GM12872 (cell line): Measurements from ENCODE around the gene NPAS2.

Experiments
- TF ChIP-seq, protein P1 (sequence below): IDR thresholded peaks from 3 replicates; pipeline ENCODE4 v1.5.1; 2011; ENCODE audit warnings: low read depth, mild to moderate bottlenecking, low read length, moderate library complexity; ENCODE audit not compliant: insufficient read depth

Gene NPAS2

DNA sequence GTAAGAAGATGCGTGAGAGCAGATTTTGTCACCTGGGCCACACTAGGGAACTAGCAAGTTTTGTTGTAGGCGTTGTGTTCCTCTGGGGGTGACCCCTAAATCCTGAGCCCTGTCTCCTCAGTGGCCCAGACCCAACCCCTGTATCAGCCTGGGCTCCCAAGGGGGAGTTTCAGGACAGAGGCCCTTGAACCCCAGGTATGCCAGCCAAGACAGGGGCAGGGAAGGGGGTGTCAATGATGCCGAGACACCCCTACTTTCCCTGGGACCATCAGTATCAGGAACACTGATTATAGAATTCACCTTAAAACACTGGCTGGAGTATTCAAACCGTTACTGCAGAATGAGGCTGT is 143.1 kb downstream of the NPAS2 start:
- TF ChIP-seq, protein P1, sequence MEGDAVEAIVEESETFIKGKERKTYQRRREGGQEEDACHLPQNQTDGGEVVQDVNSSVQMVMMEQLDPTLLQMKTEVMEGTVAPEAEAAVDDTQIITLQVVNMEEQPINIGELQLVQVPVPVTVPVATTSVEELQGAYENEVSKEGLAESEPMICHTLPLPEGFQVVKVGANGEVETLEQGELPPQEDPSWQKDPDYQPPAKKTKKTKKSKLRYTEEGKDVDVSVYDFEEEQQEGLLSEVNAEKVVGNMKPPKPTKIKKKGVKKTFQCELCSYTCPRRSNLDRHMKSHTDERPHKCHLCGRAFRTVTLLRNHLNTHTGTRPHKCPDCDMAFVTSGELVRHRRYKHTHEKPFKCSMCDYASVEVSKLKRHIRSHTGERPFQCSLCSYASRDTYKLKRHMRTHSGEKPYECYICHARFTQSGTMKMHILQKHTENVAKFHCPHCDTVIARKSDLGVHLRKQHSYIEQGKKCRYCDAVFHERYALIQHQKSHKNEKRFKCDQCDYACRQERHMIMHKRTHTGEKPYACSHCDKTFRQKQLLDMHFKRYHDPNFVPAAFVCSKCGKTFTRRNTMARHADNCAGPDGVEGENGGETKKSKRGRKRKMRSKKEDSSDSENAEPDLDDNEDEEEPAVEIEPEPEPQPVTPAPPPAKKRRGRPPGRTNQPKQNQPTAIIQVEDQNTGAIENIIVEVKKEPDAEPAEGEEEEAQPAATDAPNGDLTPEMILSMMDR, result no peak

DNA sequence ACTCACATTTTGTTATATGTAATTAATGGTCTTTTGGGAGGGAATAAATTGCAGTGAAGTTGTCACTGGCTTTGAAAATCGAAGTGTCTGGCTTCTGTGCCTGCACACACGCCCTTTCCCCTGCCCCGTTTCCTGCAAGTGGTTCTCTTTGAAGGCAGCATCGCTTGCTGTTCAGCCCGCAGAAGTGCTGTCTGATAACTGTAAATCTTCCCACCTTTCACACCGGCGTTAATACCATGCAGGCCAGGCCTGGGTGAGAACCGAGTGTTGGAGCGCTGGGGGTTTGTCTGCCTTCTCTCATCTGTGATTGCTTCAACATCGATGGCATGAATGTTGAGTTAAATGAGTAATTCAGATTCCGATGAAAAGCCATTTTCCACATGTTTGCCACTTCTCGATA is 144.3 kb downstream of the NPAS2 start:
- TF ChIP-seq, protein P1, result no peak

DNA sequence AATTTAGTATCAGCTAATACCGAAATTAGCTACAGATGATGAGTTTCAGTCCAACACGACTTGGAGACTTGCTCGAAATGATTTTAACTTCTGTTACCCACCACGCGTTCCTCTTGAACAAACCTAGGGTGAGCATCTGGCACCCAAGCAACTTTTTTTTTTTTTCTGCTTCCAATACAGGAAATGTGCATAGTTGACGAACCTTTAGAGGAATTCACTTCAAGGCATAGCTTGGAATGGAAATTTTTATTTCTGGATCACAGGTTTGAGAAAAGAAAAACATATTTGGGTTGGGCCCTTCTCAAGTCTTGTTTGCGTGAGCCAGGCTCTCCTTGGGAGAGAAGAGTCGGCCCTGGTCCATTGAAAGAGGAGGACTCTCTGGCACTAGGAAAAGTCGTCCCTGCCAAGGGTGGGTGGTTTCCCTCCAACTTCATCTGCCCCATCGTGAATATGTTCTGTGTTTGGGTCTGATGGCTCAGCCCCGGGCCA is 144.8 kb downstream of the NPAS2 start:
- TF ChIP-seq, protein P1, result no peak

DNA sequence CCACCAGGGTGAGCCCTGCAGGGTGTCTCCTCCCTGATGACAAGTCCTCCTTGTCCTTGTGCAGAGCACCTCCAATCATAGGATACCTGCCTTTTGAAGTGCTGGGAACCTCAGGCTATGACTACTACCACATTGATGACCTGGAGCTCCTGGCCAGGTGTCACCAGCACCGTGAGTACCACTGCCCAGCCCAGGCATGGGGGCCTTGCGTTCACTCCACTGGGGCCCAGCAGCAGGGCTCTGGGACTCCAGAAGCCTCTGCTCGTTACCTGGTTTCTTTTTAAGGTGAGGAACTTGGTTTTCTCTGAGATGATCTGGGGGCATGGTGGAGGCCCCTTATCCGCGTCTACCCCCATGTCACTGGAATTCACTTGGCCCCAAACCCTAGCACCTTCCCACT is 145.7 kb downstream of the NPAS2 start:
- TF ChIP-seq, protein P1, result no peak

DNA sequence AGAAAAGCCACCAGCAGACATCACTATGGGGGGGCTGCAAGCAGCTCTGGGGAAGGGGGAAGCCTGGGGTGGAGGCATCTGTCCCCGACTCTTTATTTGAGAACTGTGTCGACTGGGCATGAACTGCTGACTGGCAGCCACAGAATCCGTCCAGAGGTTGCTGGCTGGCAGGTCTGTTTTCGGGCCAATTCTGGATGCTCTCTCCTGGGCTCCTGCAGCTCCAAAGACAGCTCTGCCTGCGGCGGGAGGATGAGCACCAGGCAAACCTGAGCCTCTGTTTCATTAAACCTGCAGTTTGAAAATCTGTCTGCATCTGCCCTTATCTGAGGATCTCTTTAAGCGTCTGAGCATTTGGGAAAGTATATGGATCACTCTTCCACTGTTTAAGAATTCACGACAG is 147.8 kb downstream of the NPAS2 start:
- TF ChIP-seq, protein P1, result no peak

DNA sequence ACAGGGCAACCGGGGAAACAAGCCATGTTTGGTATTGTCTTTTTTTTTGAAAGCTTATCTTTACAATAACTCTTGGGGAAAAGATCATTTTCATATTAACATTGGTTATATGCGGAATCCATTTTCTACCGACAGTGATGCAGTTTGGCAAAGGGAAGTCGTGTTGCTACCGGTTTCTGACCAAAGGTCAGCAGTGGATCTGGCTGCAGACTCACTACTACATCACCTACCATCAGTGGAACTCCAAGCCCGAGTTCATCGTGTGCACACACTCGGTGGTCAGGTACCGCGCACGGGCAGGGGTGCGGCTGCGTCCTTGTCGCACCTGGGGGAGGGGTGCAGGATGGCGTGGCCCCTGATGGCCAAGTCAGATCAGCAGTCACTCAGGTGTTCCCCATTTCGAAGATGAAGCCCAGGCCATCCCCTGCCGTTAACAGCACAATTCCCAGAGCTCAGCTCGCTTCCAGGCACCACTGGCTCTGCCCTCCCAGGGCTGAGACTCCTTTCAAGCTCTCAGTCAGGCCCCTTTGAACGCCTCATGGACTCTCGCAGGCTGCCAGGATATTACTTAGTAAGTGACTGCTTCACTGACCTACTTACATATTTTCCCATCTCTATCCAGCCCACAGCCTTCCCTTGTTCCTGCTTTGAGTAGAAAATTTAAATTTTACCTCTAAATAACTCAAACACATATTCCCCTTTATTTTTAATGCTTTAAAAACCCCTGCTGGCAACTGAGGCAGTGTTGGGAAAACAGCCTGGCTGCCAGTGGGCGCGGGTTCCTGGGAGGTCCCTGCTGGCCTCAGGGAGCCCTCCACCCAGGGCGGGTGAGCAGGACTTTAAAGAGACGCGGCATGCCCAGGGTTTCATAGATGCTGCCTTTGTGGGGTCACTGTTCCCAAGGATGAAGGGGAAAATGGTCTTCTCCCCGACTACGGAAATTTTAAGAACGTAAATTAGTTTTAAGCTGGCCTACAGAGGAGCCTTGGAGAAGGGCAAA is 148.5 kb downstream of the NPAS2 start:
- TF ChIP-seq, protein P1, result no peak

DNA sequence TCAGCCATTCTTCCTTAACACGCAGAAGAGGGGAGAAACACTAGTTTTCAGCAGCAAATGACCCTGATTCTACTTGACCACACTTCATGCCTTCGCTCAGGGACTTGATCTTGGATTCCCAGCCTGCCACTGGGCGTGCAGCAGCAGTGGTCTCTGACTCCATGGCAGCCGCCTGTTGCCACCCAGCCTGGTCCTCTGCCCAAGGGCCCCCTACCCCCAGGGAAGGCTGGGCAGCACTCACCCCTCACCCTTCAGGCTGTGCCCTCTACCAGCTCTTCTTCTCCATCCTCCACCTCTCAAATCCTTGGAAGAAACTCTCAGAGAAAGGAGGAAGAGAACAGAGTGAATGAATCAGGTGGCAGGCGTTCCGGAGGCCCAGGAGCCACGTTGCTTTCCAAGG is 150.1 kb downstream of the NPAS2 start:
- TF ChIP-seq, protein P1, result no peak
